Measurements from ENCODE around the gene PMEPA1.

PMEPA1 gene

DNA sequence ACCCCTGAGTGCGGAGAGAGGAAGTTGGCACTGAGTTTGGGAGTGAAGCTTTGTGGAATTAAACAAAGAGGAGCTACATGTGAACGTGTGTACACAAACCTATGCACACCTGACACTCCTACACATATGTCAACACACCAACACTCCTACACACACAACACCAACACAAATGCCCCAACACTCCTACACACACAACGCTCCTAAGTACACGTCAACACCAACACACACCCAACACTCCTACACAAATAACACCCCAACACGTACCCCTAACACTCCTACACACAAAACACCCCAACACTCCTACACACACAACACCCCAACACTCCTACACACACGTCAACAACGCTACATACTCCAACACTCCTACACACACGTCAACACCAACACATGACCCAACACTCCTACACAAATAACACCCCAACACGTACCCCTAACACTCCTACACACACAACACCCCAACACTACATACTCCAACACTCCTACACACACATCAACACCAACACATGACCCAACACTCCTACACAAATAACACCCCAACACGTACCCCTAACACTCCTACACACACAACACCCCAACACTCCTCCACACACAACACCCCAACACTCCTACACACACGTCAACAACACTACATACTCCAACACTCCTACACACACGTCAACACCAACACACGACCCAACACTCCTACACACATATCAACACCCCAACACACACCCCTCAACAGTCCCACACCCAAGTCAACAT, 49.5 kb downstream of the PMEPA1 start:
- FAIRE-seq = no peak

DNA sequence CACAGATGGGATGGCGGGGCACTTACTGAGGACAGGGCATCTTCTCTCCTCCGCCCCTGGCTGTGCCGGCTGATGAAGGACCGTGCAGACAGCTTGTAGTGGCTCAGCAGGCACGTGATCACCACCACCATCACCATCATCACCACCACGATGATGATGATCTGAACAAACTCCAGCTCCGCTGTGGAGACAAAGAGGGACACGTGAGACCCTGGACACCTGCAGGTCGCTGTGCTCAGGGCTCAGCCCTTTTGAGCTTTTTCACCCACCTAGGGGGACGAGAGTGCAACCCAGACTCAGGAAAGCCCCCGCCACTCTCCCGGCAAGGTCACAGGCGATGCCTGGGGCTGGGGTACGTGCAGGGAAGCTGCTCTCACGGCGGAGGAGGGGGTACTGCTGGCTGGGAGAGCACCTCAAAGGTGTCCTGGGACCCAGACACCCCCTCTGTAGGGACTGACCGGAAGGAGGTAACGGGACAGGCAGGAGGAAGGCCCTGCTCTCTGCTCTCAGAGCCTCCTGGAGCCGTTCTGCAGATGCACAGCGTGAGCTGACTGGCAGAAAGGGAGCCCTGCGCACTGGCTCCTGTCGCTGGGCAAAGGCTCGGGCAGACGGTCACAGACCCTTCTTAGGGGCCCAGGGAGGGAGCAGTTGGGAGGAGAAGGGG, 50.2 kb downstream of the PMEPA1 start:
- FAIRE-seq = no peak

DNA sequence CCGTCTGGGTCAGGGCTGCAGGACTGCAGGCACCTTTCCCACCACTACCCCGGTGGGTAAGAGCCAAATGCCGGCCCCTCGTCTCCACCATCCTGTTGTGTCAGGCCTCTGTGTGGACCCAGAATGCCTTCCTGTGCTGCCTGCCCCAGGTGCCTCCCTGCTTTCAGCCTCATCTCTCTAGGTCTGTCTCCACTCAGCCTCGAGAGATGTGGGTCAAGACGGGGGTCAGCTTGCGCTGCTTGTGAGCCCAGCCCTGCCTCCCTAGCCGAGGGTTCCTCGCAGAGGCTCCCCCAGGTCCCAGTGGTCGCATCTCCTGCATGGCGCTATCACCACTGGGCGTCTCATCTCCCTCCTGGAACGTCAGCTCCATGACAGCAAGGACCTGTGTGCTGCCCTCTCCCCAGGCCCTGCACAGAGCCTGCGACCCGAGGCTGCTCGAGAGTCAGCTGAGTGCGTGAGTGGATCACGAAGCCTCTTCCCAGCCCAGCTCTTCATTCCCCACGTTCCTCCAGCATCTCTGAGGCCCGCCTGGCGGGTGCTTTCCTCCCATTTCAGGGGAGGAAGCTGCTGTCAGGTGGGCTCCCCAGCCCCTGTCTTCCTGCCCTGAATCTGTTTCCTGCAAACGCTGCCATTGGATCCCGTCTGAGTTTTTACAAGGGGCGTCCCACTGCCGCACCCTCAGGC, 50.8 kb downstream of the PMEPA1 start:
- no peak for FAIRE-seq

DNA sequence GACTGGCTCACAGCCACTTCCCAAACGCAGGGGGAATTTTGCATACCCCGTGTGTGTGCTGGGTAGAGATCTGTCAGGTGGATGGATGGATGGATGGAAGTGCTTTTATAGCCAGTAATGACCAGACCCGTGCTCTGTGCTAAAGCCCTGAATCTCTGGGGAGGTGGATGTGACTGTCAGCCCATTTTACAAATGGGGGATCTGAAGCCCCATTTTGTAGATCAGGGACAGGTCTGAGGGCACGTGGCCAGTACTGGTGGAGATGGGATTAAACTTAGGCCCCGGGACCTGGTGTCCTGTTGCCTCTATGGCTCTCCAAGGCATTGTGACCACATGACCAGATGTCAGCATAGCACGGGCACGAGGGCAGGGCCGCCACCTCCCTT, 51.4 kb downstream of the PMEPA1 start:
- no peak for FAIRE-seq

DNA sequence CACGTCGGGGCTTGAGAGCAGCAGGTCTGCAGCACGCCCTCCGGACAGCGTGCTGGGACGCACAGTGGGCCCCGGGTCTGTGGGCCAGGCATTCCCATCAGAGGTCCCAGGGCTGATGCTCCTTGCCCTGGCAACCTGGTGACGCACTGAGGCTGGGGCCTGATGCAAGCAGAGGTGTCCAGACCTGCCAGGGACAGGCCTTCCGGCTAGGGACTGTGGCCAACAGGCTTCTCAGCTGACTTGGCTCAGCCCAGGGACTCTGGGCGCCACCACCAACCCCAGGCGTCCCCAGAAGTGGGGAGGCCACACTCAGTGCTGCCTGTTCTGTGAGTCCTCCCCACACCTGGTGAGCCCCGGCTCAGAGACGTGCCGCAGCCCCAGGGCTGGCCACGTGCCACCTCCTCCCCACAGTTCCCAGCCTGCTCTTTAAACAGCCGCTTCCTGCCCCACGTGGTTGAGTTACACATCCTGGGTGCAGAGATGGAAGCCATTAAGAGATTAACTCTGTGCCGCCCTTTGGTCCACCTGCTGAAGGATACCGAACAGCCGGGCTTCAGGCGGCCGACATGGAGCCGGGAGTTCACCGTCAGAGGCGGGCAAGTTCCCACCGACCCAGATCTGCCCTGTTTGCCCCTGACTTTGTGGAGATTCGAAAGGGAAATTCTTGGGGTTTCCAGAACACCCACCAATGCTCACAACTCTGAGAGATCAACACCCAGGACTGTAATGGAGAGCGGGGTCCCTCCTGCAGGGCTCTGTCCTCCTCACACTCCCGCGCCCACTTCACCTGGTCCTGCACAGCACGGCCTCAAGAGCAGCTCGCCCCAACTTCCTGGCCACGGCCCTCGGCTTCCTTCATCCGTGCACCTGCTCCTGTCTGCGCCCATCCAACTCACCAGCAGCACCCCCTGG, 52.0 kb downstream of the PMEPA1 start:
- no peak for FAIRE-seq

DNA sequence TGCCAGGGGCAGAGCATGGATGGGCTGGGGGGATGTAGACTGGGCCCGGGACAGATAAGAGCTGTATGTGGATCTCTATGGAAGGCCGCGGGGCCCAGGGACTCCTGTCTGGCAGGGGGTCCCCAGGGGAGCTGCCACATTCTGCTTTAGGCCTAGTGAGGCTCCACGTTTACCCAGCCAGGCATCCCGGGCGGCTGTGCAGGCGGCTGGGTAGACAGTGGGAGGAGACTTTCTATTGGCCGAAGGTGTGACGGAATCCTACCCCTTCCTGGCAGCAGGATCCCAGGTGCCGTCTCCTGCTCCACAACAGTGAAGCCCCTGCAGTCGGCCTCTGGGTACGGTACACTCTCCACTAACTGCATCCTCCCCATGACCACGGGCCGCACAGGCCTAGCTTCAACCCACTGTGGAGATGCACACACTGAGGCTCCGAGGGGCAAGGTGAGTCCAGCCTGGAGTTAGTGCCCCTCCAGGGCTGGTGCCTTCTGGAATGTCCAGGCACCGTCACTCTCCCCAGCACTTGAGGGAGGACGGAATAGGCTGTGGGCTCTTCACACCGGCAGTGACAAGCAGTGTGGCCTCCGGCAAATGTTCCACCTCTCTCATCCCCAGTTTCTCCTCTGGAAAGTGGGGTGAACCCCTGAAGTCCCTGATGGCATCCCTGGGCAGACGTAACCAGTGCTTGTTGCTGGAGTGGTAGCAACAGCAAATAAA, 52.8 kb downstream of the PMEPA1 start:
- FAIRE-seq = no peak

DNA sequence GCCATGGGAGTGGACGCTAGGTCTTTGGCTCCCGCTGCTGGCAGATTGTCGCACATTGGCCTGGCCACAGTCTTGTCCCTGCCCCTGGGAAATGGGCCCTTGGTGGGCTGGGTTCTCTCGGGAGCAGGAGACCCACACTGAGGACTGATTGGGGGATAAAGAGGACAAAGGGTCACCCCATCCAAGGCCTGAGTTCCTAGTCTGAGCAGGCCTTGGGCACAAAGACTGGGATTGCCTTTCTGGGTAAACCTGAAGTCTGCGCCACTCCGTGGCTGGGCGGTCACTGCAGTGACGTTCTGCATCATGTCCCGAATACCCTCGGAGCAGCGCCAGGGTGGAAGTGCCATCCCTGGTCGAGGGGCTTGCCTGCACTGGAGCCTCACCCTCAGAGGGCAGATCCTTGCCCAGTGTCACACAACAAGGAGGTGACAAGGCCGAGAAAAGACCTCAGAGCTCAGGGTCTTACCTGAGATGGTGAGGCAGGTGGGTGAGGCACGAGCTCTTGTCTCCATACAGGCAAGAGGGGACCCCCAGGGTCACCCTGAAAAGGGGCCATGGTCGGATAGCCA, 53.5 kb downstream of the PMEPA1 start:
- FAIRE-seq = no peak

DNA sequence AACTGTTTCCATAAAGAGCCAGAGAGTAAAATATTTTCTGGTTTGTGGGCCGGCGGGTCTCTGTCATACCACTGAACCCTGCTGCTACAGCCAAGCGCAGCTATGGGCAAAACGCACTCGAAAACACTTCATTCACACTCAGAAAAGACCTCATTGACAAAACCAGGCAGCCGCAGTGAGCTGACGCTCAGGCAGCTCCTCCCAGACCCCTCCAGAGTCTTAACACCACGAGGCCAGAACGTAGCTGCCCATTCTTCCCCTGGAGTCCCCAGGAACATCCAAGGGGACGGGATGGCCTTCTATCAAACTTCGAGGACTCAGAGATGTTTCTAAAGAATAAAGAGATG, 54.0 kb downstream of the PMEPA1 start:
- no peak for FAIRE-seq

DNA sequence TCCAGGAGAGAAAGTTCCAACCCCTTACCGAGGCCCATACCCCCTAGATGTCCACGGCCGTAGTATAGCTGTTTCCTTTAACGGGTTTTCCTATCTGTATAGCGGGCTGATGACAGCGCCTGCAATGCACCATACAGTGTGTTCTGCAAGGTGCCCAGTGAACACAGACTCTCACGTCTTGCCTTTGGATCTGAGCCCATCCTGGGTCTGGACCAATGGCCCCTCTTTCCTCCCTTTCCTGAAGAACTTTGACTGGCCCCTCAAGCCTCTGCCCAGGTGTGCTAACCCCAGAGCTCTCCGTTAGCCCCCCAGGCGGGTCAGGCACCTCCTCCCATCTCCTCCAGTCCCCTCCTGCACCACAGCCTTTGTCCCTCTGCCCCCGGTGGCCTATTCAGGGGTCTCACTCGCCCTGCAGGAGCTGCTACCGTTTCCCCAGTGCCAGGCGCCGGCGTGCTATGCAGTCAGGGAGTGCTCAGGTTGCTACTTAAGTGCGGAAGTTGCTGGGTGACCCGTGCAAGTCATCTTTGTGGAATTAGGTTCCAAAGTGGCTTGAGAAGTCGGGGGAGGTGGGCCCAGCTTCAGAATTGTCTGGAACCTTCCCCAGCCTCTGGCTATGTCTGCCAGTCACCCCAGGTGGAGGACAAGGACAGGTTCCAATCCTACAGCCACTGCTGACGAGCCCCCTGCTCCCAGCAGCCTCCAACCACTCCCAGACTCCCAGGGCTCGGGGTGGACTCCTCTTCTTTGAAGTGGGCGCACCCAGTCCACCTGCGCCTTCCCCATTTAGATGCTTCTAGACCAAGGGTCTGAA, 54.6 kb downstream of the PMEPA1 start:
- FAIRE-seq = no peak

DNA sequence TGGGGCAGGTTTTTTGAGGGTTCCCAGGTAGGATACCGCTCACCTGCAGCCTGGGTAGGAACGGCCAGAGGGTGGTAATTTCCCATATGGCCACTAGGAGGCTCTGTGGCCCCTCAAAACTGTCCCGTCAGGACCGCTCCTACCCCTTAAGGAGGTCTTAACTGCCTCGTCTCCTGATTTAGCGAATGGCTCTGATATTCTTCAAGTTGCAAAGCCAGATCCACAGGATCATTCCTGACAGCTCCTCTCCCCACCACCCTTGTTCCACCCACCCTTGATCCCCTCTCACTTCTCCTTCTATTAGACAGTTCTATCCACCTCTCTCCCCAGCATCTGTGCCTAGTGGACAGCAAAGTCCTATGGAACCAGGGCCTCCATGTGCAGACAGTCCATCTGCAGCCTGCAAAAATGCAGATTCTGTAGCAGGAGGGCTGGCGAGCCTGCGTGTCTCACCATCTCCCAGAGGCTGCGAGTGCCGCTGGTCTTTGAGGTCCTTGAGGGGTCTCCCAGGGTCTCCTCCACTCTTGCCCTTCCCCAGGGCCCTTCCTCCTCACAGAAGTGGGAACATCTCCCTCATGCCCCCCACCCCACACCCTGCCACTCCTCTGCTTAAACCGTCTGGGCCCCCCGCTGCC, 55.3 kb downstream of the PMEPA1 start:
- FAIRE-seq = no peak

DNA sequence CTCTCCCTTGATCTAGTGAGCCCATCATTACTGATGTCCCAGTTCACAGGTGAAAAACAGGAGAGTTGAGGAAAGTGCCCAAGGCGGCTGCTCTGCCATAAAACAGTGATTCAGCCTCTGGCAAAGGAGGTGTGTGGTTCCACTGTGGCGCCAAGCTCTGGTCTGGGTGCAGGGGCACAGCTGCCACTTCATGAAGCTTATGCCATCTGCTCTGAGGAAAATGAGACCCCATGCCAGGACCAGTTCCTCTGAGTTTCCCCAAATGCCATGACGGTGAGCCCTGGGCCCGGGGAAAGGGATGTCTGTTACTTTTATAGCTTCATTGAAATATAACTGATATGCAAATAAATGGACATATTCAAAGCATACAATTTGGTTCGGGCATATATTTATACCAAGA, 55.9 kb downstream of the PMEPA1 start:
- FAIRE-seq = no peak

DNA sequence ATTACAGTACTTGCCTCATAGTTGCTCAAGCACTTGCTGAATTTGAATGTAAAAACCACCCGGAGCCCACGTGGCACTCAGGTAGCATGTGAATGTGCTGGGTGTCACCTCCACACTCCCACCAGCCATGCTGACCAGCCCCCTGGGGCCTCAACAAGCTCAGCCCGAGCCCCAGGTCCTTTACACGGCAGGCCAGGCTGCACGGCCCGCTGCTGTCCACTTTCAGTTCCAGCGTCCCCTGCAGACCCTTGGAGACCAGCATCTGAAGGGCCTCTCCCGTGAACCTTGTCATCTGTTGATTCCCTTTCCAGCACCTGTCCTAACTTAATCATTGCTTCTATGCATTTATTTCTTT, 56.3 kb downstream of the PMEPA1 start:
- no peak for FAIRE-seq

DNA sequence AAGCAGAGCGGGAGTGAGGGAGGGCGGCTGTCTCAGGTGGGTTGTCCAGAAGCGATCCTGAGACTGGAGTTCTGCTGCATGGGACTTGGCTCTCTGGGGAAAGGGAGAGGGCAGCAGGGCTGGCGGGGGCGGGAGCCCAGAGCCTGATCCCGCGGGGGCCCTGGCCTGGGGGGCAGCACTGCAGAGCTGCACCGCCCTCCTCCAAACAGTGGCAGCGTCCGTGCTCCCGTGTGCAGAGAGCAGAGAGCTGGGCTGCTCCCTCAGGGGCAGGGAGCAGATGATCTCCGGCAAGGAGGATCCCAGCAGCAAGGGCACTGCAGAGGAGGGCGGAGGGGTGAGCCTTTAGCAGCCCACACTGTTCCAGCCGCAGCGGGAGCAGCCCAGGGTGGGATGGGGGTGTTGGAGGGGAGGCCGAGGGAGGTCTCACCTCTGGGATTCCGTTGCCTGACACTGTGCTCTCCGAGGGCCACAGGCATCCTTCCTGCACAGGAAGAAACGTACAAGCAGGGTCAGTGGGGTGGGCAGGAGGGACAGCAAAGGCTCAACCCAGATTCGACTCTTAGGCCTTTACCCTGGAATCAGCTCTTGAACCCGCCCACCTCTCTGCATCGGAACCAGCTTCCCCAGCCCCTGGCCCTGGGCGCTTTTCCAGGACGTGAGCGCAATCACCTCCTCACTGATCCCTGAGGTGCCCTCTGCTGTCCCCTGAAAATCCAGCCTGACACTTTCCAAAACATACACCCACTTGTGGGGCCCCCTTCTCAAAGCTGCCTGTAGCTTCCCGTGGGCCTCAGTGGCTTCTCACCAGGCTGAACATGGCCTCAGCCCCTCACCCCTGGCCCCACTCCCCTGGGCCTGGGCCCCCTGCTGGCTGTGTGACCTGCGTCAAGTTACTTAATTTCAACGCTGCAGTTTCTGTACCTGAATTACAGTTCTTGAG, 56.9 kb downstream of the PMEPA1 start:
- no peak for FAIRE-seq

DNA sequence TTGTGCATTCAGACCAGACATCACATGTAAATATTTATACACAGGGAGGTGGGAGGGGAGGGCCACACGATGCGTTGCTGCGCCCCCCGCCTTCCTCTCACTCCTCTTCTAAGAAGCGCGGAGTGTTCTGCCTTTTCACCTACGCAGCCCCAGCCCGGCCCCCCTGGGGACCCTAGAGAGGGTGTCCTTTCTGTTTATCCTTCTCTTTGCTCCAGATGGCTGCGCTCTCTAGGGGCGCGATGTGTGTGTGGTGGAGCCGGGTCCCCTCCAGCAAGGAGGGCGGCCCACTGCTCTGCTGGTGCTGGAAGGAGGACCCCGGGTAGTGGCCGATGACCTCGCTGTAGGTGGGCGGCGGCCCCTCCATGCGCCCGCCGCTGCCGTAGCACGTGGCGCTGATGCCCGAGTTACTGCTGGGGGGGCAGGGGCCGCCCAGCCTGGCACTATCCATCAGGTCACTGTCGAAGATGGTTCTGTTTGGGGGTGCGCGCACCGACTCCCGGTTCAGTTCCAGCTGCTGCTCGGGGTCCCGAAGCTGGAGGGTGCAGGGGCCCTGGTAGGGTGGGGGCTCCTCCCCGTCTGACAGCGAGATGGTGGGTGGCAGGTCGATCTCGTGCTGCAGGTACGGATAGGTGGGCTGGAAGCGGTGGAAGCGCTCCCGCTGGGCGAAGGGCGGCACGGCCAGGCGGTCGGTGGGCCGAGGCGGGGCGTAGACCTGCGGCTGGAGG, 57.8 kb downstream of the PMEPA1 start:
- no peak for FAIRE-seq

DNA sequence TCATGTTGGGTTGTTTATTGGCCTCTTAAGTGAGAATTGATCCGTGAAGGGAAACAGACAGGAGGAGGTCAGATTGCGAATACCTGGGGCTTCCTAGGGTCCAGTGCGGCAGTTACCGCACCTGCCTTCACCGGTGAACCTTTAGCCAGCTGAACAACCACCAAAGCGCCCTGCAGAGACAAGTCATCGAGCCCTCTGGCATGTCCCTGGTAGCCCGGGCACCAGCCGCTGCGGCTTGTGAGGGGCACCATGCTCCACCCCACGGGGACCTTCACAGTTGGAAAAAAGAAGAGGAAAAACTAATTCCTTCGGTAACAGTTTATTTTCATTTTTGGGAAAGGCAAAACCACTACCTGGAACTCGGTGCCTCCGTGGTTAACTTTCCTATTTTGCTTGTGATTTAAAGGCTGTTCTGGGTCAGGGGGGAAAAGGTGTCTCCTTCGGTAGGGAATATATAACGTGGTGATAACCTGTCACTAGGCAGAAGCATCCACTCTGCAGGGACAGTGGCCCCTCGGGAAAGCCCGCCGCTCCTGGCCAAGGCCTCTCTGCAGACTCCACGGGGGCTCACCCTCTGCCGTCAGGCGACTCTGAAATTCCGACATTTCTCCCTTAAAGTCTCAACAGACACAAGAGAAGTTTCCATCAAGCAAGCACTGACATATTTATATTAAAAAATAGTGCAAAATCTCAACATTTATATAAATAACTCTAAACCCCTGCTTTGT, 58.9 kb downstream of the PMEPA1 start:
- FAIRE-seq = no peak

DNA sequence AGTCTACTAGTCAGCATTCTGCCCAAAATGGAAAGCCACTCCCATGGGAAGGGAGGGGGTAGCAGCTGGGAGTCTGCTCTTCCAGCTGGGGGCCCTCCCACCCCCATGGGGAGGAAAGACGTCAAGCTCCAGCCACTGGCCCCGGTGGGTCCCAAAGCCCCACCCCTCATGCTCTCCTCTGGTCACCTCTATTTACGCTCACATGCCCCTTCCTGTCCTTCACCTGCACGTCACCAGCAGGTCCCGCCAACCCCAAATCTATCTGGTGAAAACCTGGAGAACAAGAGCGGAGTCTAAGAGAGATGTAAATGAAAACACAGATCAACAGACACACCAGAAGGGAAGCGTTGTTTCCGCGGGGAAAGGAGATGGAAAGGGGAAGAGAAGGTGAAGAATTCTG, 59.5 kb downstream of the PMEPA1 start:
- no peak for FAIRE-seq

DNA sequence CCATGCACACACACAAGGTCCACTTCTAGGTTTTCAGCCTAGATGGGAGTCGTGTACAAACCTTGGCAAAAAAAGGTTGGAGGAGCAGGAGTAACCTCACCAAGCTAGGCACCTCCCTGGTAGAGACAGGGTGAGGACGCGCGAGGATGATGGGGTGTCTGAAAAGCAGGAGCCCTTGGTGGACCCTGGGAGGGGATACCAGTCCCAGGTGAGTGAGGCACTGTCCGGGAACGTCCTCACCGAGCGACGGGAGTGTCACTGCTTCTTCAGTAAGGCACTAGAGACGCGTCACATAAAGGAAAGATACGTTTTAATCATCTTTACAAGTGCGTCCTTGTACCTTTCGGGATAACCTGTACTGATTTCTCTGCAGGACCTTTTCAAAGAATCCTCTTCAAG, 60.2 kb downstream of the PMEPA1 start:
- FAIRE-seq = no peak
